Measurements from ENCODE around the gene LEO1.

DNA sequence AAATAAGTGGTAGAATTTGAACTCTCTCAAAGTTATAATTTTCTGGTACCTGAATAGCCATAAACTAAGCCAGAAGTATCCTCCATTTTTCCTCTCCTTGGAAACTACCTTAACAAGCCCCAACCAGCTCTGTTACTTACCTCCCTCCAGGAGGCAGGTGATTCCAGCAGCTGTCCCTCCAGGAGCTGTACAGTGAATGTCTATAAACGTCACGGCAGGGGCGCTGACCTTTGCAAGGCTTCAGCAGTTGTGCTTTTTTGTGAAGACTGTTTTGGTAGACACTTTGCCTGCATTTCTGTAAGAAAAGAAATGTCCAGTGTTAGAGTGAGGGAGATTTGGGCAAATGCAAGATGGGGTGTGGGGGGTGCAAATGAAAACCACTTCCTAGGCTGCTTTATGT is 67.2 kb downstream of the LEO1 start:
- no peak for TF ChIP-seq POLR2AphosphoS5 (IDR thresholded peaks at IDR 0.05)
- TF ChIP-seq, protein P1, sequence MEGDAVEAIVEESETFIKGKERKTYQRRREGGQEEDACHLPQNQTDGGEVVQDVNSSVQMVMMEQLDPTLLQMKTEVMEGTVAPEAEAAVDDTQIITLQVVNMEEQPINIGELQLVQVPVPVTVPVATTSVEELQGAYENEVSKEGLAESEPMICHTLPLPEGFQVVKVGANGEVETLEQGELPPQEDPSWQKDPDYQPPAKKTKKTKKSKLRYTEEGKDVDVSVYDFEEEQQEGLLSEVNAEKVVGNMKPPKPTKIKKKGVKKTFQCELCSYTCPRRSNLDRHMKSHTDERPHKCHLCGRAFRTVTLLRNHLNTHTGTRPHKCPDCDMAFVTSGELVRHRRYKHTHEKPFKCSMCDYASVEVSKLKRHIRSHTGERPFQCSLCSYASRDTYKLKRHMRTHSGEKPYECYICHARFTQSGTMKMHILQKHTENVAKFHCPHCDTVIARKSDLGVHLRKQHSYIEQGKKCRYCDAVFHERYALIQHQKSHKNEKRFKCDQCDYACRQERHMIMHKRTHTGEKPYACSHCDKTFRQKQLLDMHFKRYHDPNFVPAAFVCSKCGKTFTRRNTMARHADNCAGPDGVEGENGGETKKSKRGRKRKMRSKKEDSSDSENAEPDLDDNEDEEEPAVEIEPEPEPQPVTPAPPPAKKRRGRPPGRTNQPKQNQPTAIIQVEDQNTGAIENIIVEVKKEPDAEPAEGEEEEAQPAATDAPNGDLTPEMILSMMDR (IDR thresholded peaks at IDR 0.05), result no peak
- TF ChIP-seq POLR2A (IDR thresholded peaks at IDR 0.05; ENCODE audit: low read depth), result no peak
- TF ChIP-seq EP300 (IDR thresholded peaks at IDR 0.05), result no peak
